CD4-positive, alpha-beta T cell treated with Interleukin-21 for 1 hour (primary cell): ENCODE results near the gene SLC8A3.

Source experiments
- DNase-seq: peaks from one replicate; pipeline ENCODE4 v3.0.0-alpha.2; 2020

The SLC8A3 gene

GRCh38 chr14:70021548-70022220 lies 167.1 kb downstream of the SLC8A3 start:
- no peak for DNase-seq

- no peak for DNase-seq
These were observed 168.2 kb downstream of the SLC8A3 start for GRCh38 chr14:70020352-70021170.

- no peak for DNase-seq
These were observed 169.1 kb downstream of the SLC8A3 start for GRCh38 chr14:70019695-70020094.

GRCh38 chr14:70018713-70019211 lies 170.0 kb downstream of the SLC8A3 start:
- DNase-seq: no peak

GRCh38 chr14:70018230-70018629 lies 170.5 kb downstream of the SLC8A3 start:
- DNase-seq: no peak

- no peak for DNase-seq
These were observed 174.2 kb downstream of the SLC8A3 start for GRCh38 chr14:70014406-70015095.

GRCh38 chr14:70013271-70013873 lies 175.4 kb downstream of the SLC8A3 start:
- no peak for DNase-seq

- no peak for DNase-seq
These were observed 177.0 kb downstream of the SLC8A3 start for GRCh38 chr14:70011708-70012107.

- no peak for DNase-seq
These were observed 177.7 kb downstream of the SLC8A3 start for GRCh38 chr14:70011098-70011497.

GRCh38 chr14:70009961-70010360 lies 178.8 kb downstream of the SLC8A3 start:
- no peak for DNase-seq

GRCh38 chr14:70008284-70009262 lies 180.2 kb downstream of the SLC8A3 start:
- no peak for DNase-seq

- DNase-seq: no peak
These were observed 182.1 kb downstream of the SLC8A3 start for GRCh38 chr14:70006699-70007098.

- no peak for DNase-seq
These were observed 183.4 kb downstream of the SLC8A3 start for GRCh38 chr14:70005281-70005805.

GRCh38 chr14:70004791-70005190 lies 184.0 kb downstream of the SLC8A3 start:
- DNase-seq: no peak

GRCh38 chr14:70002589-70003346 lies 186.0 kb downstream of the SLC8A3 start:
- DNase-seq: no peak

- DNase-seq: no peak
These were observed 188.2 kb downstream of the SLC8A3 start for GRCh38 chr14:70000601-70001000.

GRCh38 chr14:69999261-69999674 lies 189.5 kb downstream of the SLC8A3 start:
- no peak for DNase-seq

GRCh38 chr14:69997849-69998248 lies 190.9 kb downstream of the SLC8A3 start:
- DNase-seq: no peak

- no peak for DNase-seq
These were observed 192.5 kb downstream of the SLC8A3 start for GRCh38 chr14:69996216-69996615.
